Keratinocyte (primary cell): Measurements from ENCODE around the gene FREM2. TPM values are rescaled to one million over a fixed set of nuclear protein-coding genes. Genes with fewer than 3 reads are reported as not detected.

Source experiments
- DNase-seq: peaks from one replicate; pipeline ENCODE4 v3.0.0-alpha.2; 2011; ENCODE audit warnings: low read depth, missing footprints, low spot score
- FAIRE-seq: peaks from 2 replicates; lab custom pipeline; 2011; peaks lifted over from hg19 to GRCh38; lab: Jason Lieb, UNC
- H2AFZ ChIP-seq: 2 replicates; pipeline ENCODE4 v1.6.0; 2012; ENCODE audit warnings: low read length, control low read depth, inconsistent platforms; ENCODE audit not compliant: control insufficient read depth
- H3K27ac ChIP-seq: 2 replicates; pipeline ENCODE4 v1.5.1; 2011; ENCODE audit warnings: low read length; ENCODE audit not compliant: control insufficient read depth, insufficient read depth
- H3K27me3 ChIP-seq: 3 replicates; pipeline ENCODE4 v1.6.0; 2011; ENCODE audit warnings: low read length; ENCODE audit not compliant: control insufficient read depth, insufficient read depth; ENCODE audit errors: extremely low read depth
- H3K36me3 ChIP-seq, 2 experiments: 2 replicates in 1 of 2; 3 replicates in 1 of 2; pipeline ENCODE4 v1.5.1; 2011; ENCODE audit warnings: low read length in 2 of 2, mild to moderate bottlenecking in 1 of 2; ENCODE audit not compliant: control insufficient read depth in 2 of 2, insufficient read depth in 2 of 2; ENCODE audit errors: extremely low read depth in 1 of 2
- H3K4me1 ChIP-seq: 3 replicates; pipeline ENCODE4 v1.5.1; 2011; ENCODE audit warnings: low read length; ENCODE audit not compliant: control insufficient read depth, insufficient read depth; ENCODE audit errors: extremely low read depth
- H3K4me2 ChIP-seq: 3 replicates; pipeline ENCODE4 v1.6.0; 2011; ENCODE audit warnings: low read depth, low read length; ENCODE audit not compliant: control insufficient read depth, insufficient read depth; ENCODE audit errors: extremely low read depth
- H3K4me3 ChIP-seq, 3 experiments: fragments of 200-600 bp in 1 of 3; sonication (generic) in 1 of 3; 2 replicates in 2 of 3; 3 replicates in 1 of 3; pipeline ENCODE4 v1.5.1; 2011 to 2016; ENCODE audit warnings: low read length in 3 of 3, mild to moderate bottlenecking in 3 of 3, control low read depth in 2 of 3, inconsistent platforms in 1 of 3, low read depth in 1 of 3, mixed read lengths in 1 of 3, mixed run types in 1 of 3, moderate library complexity in 1 of 3; ENCODE audit not compliant: control insufficient read depth in 2 of 3, insufficient read depth in 2 of 3; ENCODE audit errors: extremely low read depth in 1 of 3
- H3K79me2 ChIP-seq: 2 replicates; pipeline ENCODE4 v1.6.0; 2012; ENCODE audit warnings: low read length; ENCODE audit not compliant: control insufficient read depth, insufficient read depth
- H3K9ac ChIP-seq: 3 replicates; pipeline ENCODE4 v1.6.0; 2011; ENCODE audit warnings: low read length; ENCODE audit not compliant: control insufficient read depth, insufficient read depth; ENCODE audit errors: extremely low read depth
- H3K9me1 ChIP-seq: 3 replicates; pipeline ENCODE4 v1.6.0; 2011; ENCODE audit warnings: low read length; ENCODE audit not compliant: control insufficient read depth, insufficient read depth; ENCODE audit errors: extremely low read depth
- H3K9me3 ChIP-seq: 2 replicates; pipeline ENCODE4 v1.5.1; 2012; ENCODE audit warnings: low read depth, low read length; ENCODE audit not compliant: control insufficient read depth
- H4K20me1 ChIP-seq: 3 replicates; pipeline ENCODE4 v1.6.0; 2011; ENCODE audit warnings: low read length; ENCODE audit not compliant: control insufficient read depth, insufficient read depth; ENCODE audit errors: extremely low read depth
- CTCF ChIP-seq, 3 experiments: IDR thresholded peaks in 1 of 3; conservative IDR thresholded peaks in 1 of 3; optimal IDR thresholded peaks in 1 of 3; 2 replicates in 2 of 3; 3 replicates in 1 of 3; pipeline versions ENCODE3 to v1.5.1; 2011; ENCODE audit warnings: low read length in 3 of 3, mild to moderate bottlenecking in 3 of 3, moderate library complexity in 2 of 3, control low read depth in 1 of 3, inconsistent platforms in 1 of 3; ENCODE audit not compliant: insufficient read depth in 2 of 3; ENCODE audit errors: extremely low read depth in 1 of 3
- EZH2 ChIP-seq: IDR thresholded peaks from one replicate; pipeline ENCODE4 v1.6.1; 2012; ENCODE audit warnings: inconsistent platforms, mild to moderate bottlenecking, low read length, moderate library complexity
- dilution Hi-C: fragments of 300-500 bp; cut with MboI; formaldehyde crosslinking; loops from one replicate; pipeline ENCODE4 v1.7.0; 2020; ENCODE audit warnings: low sequenced_read_pairs; ENCODE audit not compliant: extremely low pct_ligation_motif_present
- polyA plus RNA-seq, 5 experiments: library from polyadenylated mRNA; depleted of rRNA in 3 of 5; stranded (reverse) in 3 of 5; stranded (forward) in 1 of 5; unstranded in 1 of 5; fragments of >200 nt; gene quantifications; 1 replicate in 1 of 5; 2 replicates in 3 of 5; 3 replicates in 1 of 5; pipeline versions ENCODE4 v1.2.1 to v1.2.3, GENCODE V29; 2011 to 2012; ENCODE audit warnings: missing spikeins in 2 of 5, low read depth in 1 of 5, low replicate concordance in 1 of 5

The FREM2 gene
- polyA plus RNA-seq, 1 donor (not counting 4 experiments of a cell fraction or from before 2014, with no cell fraction given), result 0.01 TPM

- Histone ChIP-seq H3K36me3 (no peaks in the 10 kb centered on the region), H3K9me1 (no peaks in the 10 kb centered on the region), H3K4me2 (no peak overlapping the region), H3K27ac (no peak overlapping the region), H4K20me1 (no peaks in the 10 kb centered on the region), H2AFZ (no peak overlapping the region), H3K4me3 (no peak overlapping the region), H3K4me1 (no peaks in the 10 kb centered on the region), H3K27me3 (no peaks in the 10 kb centered on the region), H3K9me3 (no peaks in the 10 kb centered on the region), H3K79me2 (no peaks in the 10 kb centered on the region), H3K9ac (no peak overlapping the region)
- no peak for FAIRE-seq
- no peak for DNase-seq
- TF ChIP-seq CTCF (optimal IDR thresholded peaks at IDR 0.05 in 1 of 3, IDR thresholded peaks at IDR 0.05 in 1 of 3, conservative IDR thresholded peaks at IDR 0.05 in 1 of 3; ENCODE audit: extremely low read depth in 1 of 3, insufficient read depth in 2 of 3, low read length in 3 of 3) (no peak), EZH2 (no peak)
- dilution Hi-C loops, result no loop called here
Observed at GRCh38 chr13:38705365-38705764, 18.5 kb downstream of the FREM2 start.

- Histone ChIP-seq H3K36me3 (no peaks in the 10 kb centered on the region), H3K9me3 (no peaks in the 10 kb centered on the region), H2AFZ (no peak overlapping the region), H3K4me3 (no peak overlapping the region), H3K4me2 (no peak overlapping the region), H3K79me2 (no peaks in the 10 kb centered on the region), H4K20me1 (no peaks in the 10 kb centered on the region), H3K27ac (no peak overlapping the region), H3K9me1 (no peaks in the 10 kb centered on the region), H3K9ac (no peak overlapping the region), H3K27me3 (no peaks in the 10 kb centered on the region), H3K4me1 (no peaks in the 10 kb centered on the region)
- FAIRE-seq (no peak), DNase-seq (no peak)
- TF ChIP-seq EZH2, result no peak
- no peak for TF ChIP-seq CTCF (optimal IDR thresholded peaks at IDR 0.05 in 1 of 3, IDR thresholded peaks at IDR 0.05 in 1 of 3, conservative IDR thresholded peaks at IDR 0.05 in 1 of 3; ENCODE audit: extremely low read depth in 1 of 3, insufficient read depth in 2 of 3, low read length in 3 of 3)
- dilution Hi-C loops, result no loop called here
Observed at GRCh38 chr13:38707460-38707859, 20.6 kb downstream of the FREM2 start.
